Ishikawa (cell line): ENCODE results near the gene TMPRSS2.

Source experiments
- FOXM1 ChIP-seq: IDR thresholded peaks from 2 replicates; pipeline ENCODE4 v1.6.1; 2012; ENCODE audit warnings: low read depth, borderline replicate concordance
- MAX ChIP-seq: IDR thresholded peaks from 2 replicates; pipeline ENCODE4 v1.6.1; 2012
- NFIC ChIP-seq: IDR thresholded peaks from 2 replicates; pipeline ENCODE4 v1.6.1; 2012
- REST ChIP-seq: IDR thresholded peaks from 2 replicates; pipeline ENCODE4 v1.6.1; 2012; ENCODE audit warnings: low read depth, mild to moderate bottlenecking
- TAF1 ChIP-seq: IDR thresholded peaks from 2 replicates; pipeline ENCODE4 v1.6.1; 2012; ENCODE audit warnings: low read depth, mild to moderate bottlenecking
- TEAD4 ChIP-seq: IDR thresholded peaks from 2 replicates; pipeline ENCODE4 v1.6.1; 2012
- USF1 ChIP-seq: IDR thresholded peaks from 2 replicates; pipeline ENCODE4 v1.6.1; 2012
- YY1 ChIP-seq: IDR thresholded peaks from 2 replicates; pipeline ENCODE4 v1.6.1; 2012; ENCODE audit warnings: low read depth

- TF ChIP-seq NFIC, result no peak
- no peak for TF ChIP-seq TEAD4
- TF ChIP-seq USF1, result no peak
- no peak for TF ChIP-seq TAF1
- TF ChIP-seq REST, result no peak
- TF ChIP-seq YY1, result no peak
- no peak for TF ChIP-seq MAX
- no peak for TF ChIP-seq FOXM1
Observed at GRCh38 chr21:41519806-41520559, 12.0 kb upstream of the TMPRSS2 start.
